Fibroblast of lung (primary cell): ENCODE results near the gene TPO. TPM values are rescaled to one million over a fixed set of nuclear protein-coding genes. Genes with fewer than 3 reads are reported as not detected.

ENCODE experiments used
- DNase-seq, 2 donors: peaks; one replicate each; pipeline versions ENCODE4 v3.0.0 to v3.0.0-alpha.2; 2010; ENCODE audit warnings: low read depth in 2 of 2
- H2AFZ ChIP-seq: 2 replicates; pipeline ENCODE4 v1.5.1; 2012; ENCODE audit warnings: low read length, control low read depth, inconsistent platforms
- H3K27ac ChIP-seq: 2 replicates; pipeline ENCODE4 v1.5.1; 2011; ENCODE audit warnings: low read length, control low read depth; ENCODE audit not compliant: insufficient read depth
- H3K27me3 ChIP-seq: 2 replicates; pipeline ENCODE4 v1.5.1; 2011; ENCODE audit warnings: mild to moderate bottlenecking, low read length; ENCODE audit not compliant: control insufficient read depth, insufficient read depth
- H3K36me3 ChIP-seq: 2 replicates; pipeline ENCODE4 v1.5.1; 2011; ENCODE audit warnings: low read length; ENCODE audit not compliant: control insufficient read depth, insufficient read depth
- H3K4me1 ChIP-seq: 2 replicates; pipeline ENCODE4 v1.5.1; 2011; ENCODE audit warnings: low read length; ENCODE audit not compliant: control insufficient read depth, insufficient read depth; ENCODE audit errors: extremely low read depth
- H3K4me2 ChIP-seq: 2 replicates; pipeline ENCODE4 v1.5.1; 2011; ENCODE audit warnings: low read length, control low read depth; ENCODE audit not compliant: insufficient read depth; ENCODE audit errors: extremely low read depth
- H3K4me3 ChIP-seq, 4 experiments: fragments of 200-600 bp in 1 of 4; sonication (generic) in 1 of 4; replicated peaks in 1 of 4; 2 replicates each; pipeline ENCODE4 v1.5.1; 2011 to 2016; ENCODE audit warnings: low read length in 4 of 4, low read depth in 3 of 4, mild to moderate bottlenecking in 3 of 4, control low read depth in 2 of 4, inconsistent platforms in 1 of 4, mixed read lengths in 1 of 4; ENCODE audit not compliant: insufficient read depth in 1 of 4; ENCODE audit errors: control extremely low read depth in 1 of 4
- H3K79me2 ChIP-seq: 2 replicates; pipeline ENCODE4 v1.5.1; 2012; ENCODE audit warnings: mild to moderate bottlenecking, low read length, inconsistent platforms; ENCODE audit not compliant: control insufficient read depth, insufficient read depth
- H3K9ac ChIP-seq: 2 replicates; pipeline ENCODE4 v1.5.1; 2011; ENCODE audit warnings: mild to moderate bottlenecking, low read length, control low read depth; ENCODE audit not compliant: insufficient read depth
- H3K9me3 ChIP-seq: 2 replicates; pipeline ENCODE4 v1.5.1; 2012; ENCODE audit warnings: low read depth, low read length; ENCODE audit not compliant: control insufficient read depth, insufficient read depth
- H4K20me1 ChIP-seq: 2 replicates; pipeline ENCODE4 v1.5.1; 2011; ENCODE audit warnings: low read length; ENCODE audit not compliant: control insufficient read depth, insufficient read depth; ENCODE audit errors: extremely low read depth
- CTCF ChIP-seq, 2 donors: IDR thresholded peaks in 1 of 2; conservative IDR thresholded peaks in 1 of 2; 1 replicate in 1 of 2; 2 replicates in 1 of 2; pipeline ENCODE4 v1.5.1; 2011 to 2012; ENCODE audit warnings: low read length in 2 of 2, control low read depth in 1 of 2, inconsistent platforms in 1 of 2, low read depth in 1 of 2, mild to moderate bottlenecking in 1 of 2
- EZH2 ChIP-seq: IDR thresholded peaks from 2 replicates; pipeline ENCODE4 v1.5.1; 2012; ENCODE audit warnings: low read length, control low read depth, mild to moderate bottlenecking; ENCODE audit errors: missing control alignments
- polyA plus RNA-seq, 2 donors: library from polyadenylated mRNA; depleted of rRNA in 1 of 2; stranded (reverse) in 1 of 2; unstranded in 1 of 2; fragments of >200 nt; gene quantifications; 2 replicates each; pipeline ENCODE4 v1.2.1, GENCODE V29; 2011 to 2012; ENCODE audit warnings: missing spikeins in 1 of 2
- total RNA-seq: library from RNA; depleted of rRNA; stranded (reverse); fragments of >200 nt; gene quantifications from 2 replicates; pipeline ENCODE4 v1.2.1, GENCODE V29; 2014

Gene TPO
- total and polyA plus RNA-seq, 2 donors (not counting 1 experiment from before 2014, with no cell fraction given) = not detected

- TF ChIP-seq CTCF (conservative IDR thresholded peaks at IDR 0.05 in 1 of 2, IDR thresholded peaks at IDR 0.05 in 1 of 2; ENCODE audit: low read depth in 1 of 2, low read length in 2 of 2) = no peak
- no peak for TF ChIP-seq EZH2
- Histone ChIP-seq H3K9ac (no peak overlapping the region), H3K9me3 (no peaks in the 10 kb centered on the region), H3K27me3 (no peaks in the 10 kb centered on the region), H3K27ac (no peak overlapping the region), H3K36me3 (no peaks in the 10 kb centered on the region), H3K4me3 (no peak overlapping the region), H2AFZ (no peak overlapping the region), H4K20me1 (no peaks in the 10 kb centered on the region), H3K4me2 (no peak overlapping the region), H3K4me1 (no peaks in the 10 kb centered on the region), H3K79me2 (no peaks in the 10 kb centered on the region)
- DNase-seq = no peak
Observed at GRCh38 chr2:1498176-1498575, 84.9 kb downstream of the TPO start.

- TF ChIP-seq CTCF (conservative IDR thresholded peaks at IDR 0.05 in 1 of 2, IDR thresholded peaks at IDR 0.05 in 1 of 2; ENCODE audit: low read depth in 1 of 2, low read length in 2 of 2) = no peak
- no peak for TF ChIP-seq EZH2
- Histone ChIP-seq H2AFZ (no peak overlapping the region), H3K27me3 (no peaks in the 10 kb centered on the region), H3K9ac (no peak overlapping the region), H3K79me2 (no peaks in the 10 kb centered on the region), H3K27ac (no peak overlapping the region), H3K4me3 (no peak overlapping the region), H3K9me3 (no peaks in the 10 kb centered on the region), H4K20me1 (no peaks in the 10 kb centered on the region), H3K4me2 (no peak overlapping the region), H3K4me1 (no peaks in the 10 kb centered on the region), H3K36me3 (no peaks in the 10 kb centered on the region)
- DNase-seq = no peak
Observed at GRCh38 chr2:1499033-1499795, 86.0 kb downstream of the TPO start.

GRCh38 chr2:1501038-1501851 lies 88.0 kb downstream of the TPO start:
- no peaks in the 10 kb centered on the region for H3K4me1 ChIP-seq
- H3K9ac ChIP-seq = no peak overlapping the region
- TF ChIP-seq EZH2 = no peak
- no peak for TF ChIP-seq CTCF (conservative IDR thresholded peaks at IDR 0.05 in 1 of 2, IDR thresholded peaks at IDR 0.05 in 1 of 2; ENCODE audit: low read depth in 1 of 2, low read length in 2 of 2)
- H4K20me1 ChIP-seq = no peaks in the 10 kb centered on the region
- no peaks in the 10 kb centered on the region for H3K79me2 ChIP-seq
- no peaks in the 10 kb centered on the region for H3K27me3 ChIP-seq
- no peaks in the 10 kb centered on the region for H3K9me3 ChIP-seq
- no peaks in the 10 kb centered on the region for H3K36me3 ChIP-seq
- no peak overlapping the region for H3K27ac ChIP-seq
- no peak overlapping the region for H2AFZ ChIP-seq
- no peak overlapping the region for H3K4me3 ChIP-seq
- no peak for DNase-seq
- no peak overlapping the region for H3K4me2 ChIP-seq
